Natural killer cell (primary cell): ENCODE results near the gene DLL1. TPM values are rescaled to one million over a fixed set of nuclear protein-coding genes. Genes with fewer than 3 reads are reported as not detected.

Source experiments
- ATAC-seq, 3 donors: fragments of 150-1000 bp in 2 of 3; fragments of 200-7000 bp in 1 of 3; cut with Tn5 transposase; 1 replicate in 1 of 3; 2 replicates in 2 of 3; pipeline ENCODE4 v1.10.0; 2021; ENCODE audit warnings: mild to moderate bottlenecking in 2 of 3, moderate library complexity in 2 of 3
- DNase-seq, 2 donors: peaks; one replicate each; pipeline versions ENCODE4 v3.0.0 to v3.0.0-alpha.2; 2013 to 2021; ENCODE audit warnings: mixed read lengths in 1 of 2
- H3K27ac ChIP-seq: one replicate; pipeline ENCODE4 v1.5.1; 2013; ENCODE audit warnings: mild to moderate bottlenecking, low read length
- H3K27me3 ChIP-seq: one replicate; pipeline ENCODE4 v1.6.1; 2013; ENCODE audit warnings: low read length; ENCODE audit not compliant: control insufficient read depth, insufficient read depth
- H3K36me3 ChIP-seq: one replicate; pipeline ENCODE4 v1.6.1; 2013; ENCODE audit warnings: low read length; ENCODE audit not compliant: control insufficient read depth, insufficient read depth
- H3K4me1 ChIP-seq: one replicate; pipeline ENCODE4 v1.6.1; 2013; ENCODE audit warnings: low read length; ENCODE audit not compliant: control insufficient read depth, insufficient read depth
- H3K4me3 ChIP-seq: one replicate; pipeline ENCODE4 v1.5.1; 2013; ENCODE audit warnings: low read length
- H3K9me3 ChIP-seq: one replicate; pipeline ENCODE4 v1.6.1; 2013; ENCODE audit warnings: low read length; ENCODE audit not compliant: control insufficient read depth, insufficient read depth
- H3K27ac Mint-ChIP-seq, 2 donors: one replicate each; pipeline ENCODE4 v1.8.0; 2022; ENCODE audit warnings: mild to moderate bottlenecking in 2 of 2, mixed read lengths in 2 of 2, moderate library complexity in 1 of 2
- H3K27me3 Mint-ChIP-seq, 2 donors: one replicate each; pipeline ENCODE4 v1.8.0; 2022; ENCODE audit warnings: low read depth in 2 of 2, mixed read lengths in 2 of 2
- H3K36me3 Mint-ChIP-seq: one replicate; pipeline ENCODE4 v1.8.0; 2022; ENCODE audit warnings: mixed read lengths
- H3K4me1 Mint-ChIP-seq, 2 donors: one replicate each; pipeline ENCODE4 v1.8.0; 2022; ENCODE audit warnings: mixed read lengths in 2 of 2
- H3K4me3 Mint-ChIP-seq: one replicate; pipeline ENCODE4 v1.8.0; 2022; ENCODE audit warnings: mild to moderate bottlenecking, moderate library complexity, mixed read lengths
- H3K9me3 Mint-ChIP-seq, 2 donors: one replicate each; pipeline ENCODE4 v1.8.0; 2022; ENCODE audit warnings: mixed read lengths in 2 of 2
- WGBS: methylation state at CpG from one replicate; pipeline ENCODE4 v1.1.7; 2013; ENCODE audit warnings: missing lambda C conversion rate; ENCODE audit not compliant: insufficient coverage; 5-methylcytosine and 5-hydroxymethylcytosine counted together
- intact Hi-C: fragments of 100-400 bp; cut with micrococcal nuclease; formaldehyde crosslinking; loops from one replicate; pipeline ENCODE4 v1.14.2; 2022
- total RNA-seq, 4 donors: library from RNA; stranded (reverse); fragments of 120-200 nt in 1 of 4; gene quantifications; one replicate each; pipeline versions ENCODE4 v1.2.3 to v1.2.4, GENCODE V29; 2013 to 2022
- TF ChIP-seq, protein P1 (sequence below): fragments of 200-600 bp; IDR thresholded peaks from one replicate; pipeline ENCODE4 v1.8.0; 2022; ENCODE audit warnings: antibody characterized with exemption

Gene DLL1
- total RNA-seq, 3 donors from 2014 or later (not counting 1 experiment from before 2014, with no cell fraction given): 4.3 to 16.9 (median 6.0) TPM

DNA sequence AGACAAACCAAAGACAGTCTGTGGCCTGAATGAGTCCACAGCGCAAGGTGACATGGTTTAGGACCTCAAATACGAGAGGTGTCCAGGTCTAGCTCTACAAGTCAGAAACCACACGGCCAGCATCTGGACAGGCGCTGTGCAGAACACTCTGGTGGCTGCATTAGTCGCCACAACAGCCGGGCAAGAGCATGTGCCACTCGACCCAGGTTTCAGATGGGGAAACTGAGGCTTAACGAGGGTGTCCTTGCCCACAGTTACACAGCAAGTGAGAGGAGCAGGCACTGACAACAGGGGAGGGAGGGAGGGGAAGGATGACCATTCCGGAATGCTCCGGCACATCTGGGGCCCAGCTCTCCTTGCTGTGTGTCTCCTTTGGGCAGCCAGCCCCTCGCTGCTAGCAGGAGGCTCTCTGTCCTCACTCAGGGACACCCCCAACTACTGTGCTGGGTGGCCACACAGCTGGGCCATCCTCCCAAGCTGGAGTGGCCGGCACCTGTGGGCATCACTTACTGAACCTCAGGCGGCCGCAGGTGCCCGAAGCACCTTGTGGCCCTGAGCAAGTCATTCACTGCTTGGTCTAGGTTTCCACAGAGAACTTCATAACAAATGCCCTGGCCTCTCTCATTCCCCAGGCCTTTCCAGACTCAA, 6.6 kb downstream of the DLL1 start:
- 87% methylated on average over 13 of the region's 15 CpGs for WGBS
- Histone ChIP-seq H3K27me3 (peaks cover 24% of the 10 kb centered on the region), H3K4me1 (peaks cover 40% of the 10 kb centered on the region), H3K9me3 (no peaks in the 10 kb centered on the region), H3K4me3 (no peak overlapping the region), H3K36me3 (peaks cover 16% of the 10 kb centered on the region), H3K27ac (no peak overlapping the region)
- H3K4me1 Mint-ChIP-seq: peaks cover 23 to 34% of the 10 kb centered on the region in 2 donors
- no peak for DNase-seq
- TF ChIP-seq, protein P1, sequence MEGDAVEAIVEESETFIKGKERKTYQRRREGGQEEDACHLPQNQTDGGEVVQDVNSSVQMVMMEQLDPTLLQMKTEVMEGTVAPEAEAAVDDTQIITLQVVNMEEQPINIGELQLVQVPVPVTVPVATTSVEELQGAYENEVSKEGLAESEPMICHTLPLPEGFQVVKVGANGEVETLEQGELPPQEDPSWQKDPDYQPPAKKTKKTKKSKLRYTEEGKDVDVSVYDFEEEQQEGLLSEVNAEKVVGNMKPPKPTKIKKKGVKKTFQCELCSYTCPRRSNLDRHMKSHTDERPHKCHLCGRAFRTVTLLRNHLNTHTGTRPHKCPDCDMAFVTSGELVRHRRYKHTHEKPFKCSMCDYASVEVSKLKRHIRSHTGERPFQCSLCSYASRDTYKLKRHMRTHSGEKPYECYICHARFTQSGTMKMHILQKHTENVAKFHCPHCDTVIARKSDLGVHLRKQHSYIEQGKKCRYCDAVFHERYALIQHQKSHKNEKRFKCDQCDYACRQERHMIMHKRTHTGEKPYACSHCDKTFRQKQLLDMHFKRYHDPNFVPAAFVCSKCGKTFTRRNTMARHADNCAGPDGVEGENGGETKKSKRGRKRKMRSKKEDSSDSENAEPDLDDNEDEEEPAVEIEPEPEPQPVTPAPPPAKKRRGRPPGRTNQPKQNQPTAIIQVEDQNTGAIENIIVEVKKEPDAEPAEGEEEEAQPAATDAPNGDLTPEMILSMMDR: no peak
- no peak overlapping the region for H3K4me3 Mint-ChIP-seq
- H3K9me3 Mint-ChIP-seq: no peaks in the 10 kb centered on the region
- peaks cover 32 to 54% of the 10 kb centered on the region in 2 donors for H3K27me3 Mint-ChIP-seq
- no peak overlapping the region for H3K27ac Mint-ChIP-seq
- H3K36me3 Mint-ChIP-seq: peaks cover 8% of the 10 kb centered on the region
- no peak for ATAC-seq
- intact Hi-C loops: no loop called here

DNA sequence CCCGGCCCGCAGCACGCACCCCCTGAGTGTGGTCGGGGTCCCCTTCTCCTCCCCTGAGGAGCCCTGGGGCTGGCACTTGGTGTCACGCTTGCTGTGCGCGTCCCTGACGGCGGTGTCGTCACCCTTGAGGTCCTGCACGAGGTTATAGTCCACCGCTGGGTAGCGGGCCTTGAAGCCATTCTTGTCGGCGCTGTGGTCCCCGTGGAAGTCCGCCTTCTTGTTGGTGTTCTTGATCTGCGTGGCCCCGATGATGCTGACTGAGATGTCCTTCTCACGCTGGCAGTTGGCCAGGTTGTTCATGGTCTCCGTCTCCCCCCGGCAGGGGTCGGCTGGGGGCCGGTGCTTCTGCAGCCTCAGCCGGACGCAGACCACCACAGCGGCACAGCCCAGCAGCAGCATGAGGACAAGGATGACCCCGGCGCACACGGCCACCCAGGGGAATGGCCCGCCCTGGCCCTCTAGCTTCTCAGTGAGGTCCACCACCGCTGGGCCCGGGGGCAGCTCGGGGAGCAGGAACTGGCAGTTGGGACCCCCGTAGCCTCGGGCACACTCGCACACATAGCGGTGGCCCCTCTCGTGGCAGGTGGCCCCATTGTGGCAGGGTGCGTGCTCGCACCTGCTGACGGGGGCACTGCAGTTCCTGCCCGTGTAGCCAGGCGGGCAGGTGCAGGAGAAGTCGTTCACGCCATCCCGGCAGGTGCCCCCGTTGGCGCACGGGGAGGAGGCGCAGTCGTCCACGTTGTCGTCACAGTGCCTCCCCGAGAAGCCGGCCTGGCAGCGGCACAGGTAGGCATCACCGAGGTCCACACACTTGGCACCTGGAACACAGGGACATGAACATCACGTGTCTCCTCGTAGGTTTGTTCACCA, 7.4 kb downstream of the DLL1 start:
- 95% methylated on average over 60 of the region's 60 CpGs for WGBS
- Mint-ChIP-seq H3K27me3 (peaks cover 34 to 52% of the 10 kb centered on the region in 2 donors), H3K27ac (no peak overlapping the region), H3K9me3 (no peaks in the 10 kb centered on the region), H3K4me3 (no peak overlapping the region), H3K4me1 (peaks cover 22 to 35% of the 10 kb centered on the region in 2 donors), H3K36me3 (peaks cover 8% of the 10 kb centered on the region)
- TF ChIP-seq, protein P1: no peak
- no peak for ATAC-seq
- Histone ChIP-seq H3K36me3 (peaks cover 16% of the 10 kb centered on the region), H3K27ac (no peak overlapping the region), H3K9me3 (no peaks in the 10 kb centered on the region), H3K4me3 (no peak overlapping the region), H3K4me1 (peaks cover 40% of the 10 kb centered on the region), H3K27me3 (peaks cover 18% of the 10 kb centered on the region)
- intact Hi-C loops: no loop called here
- no peak for DNase-seq

DNA sequence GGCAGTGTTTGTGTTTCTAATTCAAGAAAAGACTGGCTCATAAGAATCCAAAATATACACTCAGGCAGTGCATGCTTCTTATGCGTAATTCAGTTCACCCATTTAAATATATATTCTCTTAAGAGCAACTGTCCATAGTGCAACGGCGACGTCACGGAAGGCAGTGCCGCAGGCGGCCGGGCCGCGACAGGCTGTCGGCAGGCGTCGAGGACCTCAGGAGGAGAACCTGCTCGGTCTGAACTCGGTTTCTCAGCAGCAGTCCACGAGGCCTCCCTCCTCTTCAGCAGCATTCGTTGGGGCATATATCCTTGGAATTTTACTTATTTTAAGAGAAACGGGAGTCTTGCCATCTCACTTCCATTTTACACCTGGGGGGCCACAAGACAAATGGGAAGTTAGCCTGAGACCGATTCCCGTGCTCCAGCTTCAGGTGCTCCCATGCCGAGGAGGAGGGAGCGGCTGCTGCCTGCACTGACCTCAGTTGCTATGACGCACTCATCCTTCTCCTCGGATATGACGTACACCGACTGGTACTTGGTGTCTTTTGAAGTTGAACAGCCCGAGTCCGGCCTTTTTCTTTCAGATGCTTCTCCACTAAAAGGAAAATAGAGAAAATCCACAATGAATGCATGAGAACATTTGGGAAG, 8.2 kb downstream of the DLL1 start:
- H3K27me3 ChIP-seq: peaks cover 11% of the 10 kb centered on the region
- H3K4me1 Mint-ChIP-seq: peaks cover 14 to 35% of the 10 kb centered on the region in 2 donors
- no peak overlapping the region for H3K4me3 ChIP-seq
- H3K36me3 Mint-ChIP-seq: peaks cover 8% of the 10 kb centered on the region
- intact Hi-C loops: no loop called here
- no peak overlapping the region for H3K27ac Mint-ChIP-seq
- TF ChIP-seq, protein P1: no peak
- peaks cover 37 to 51% of the 10 kb centered on the region in 2 donors for H3K27me3 Mint-ChIP-seq
- DNase-seq (no peak), ATAC-seq (no peak)
- peaks cover 40% of the 10 kb centered on the region for H3K4me1 ChIP-seq
- 94% methylated on average over 28 of the region's 28 CpGs for WGBS
- H3K4me3 Mint-ChIP-seq: no peak overlapping the region
- no peak overlapping the region for H3K27ac ChIP-seq
- peaks cover 14% of the 10 kb centered on the region for H3K36me3 ChIP-seq
- H3K9me3 ChIP-seq: no peaks in the 10 kb centered on the region
- H3K9me3 Mint-ChIP-seq: no peaks in the 10 kb centered on the region
